HG03060 (cell line): Measurements from ENCODE around the gene TFPI.
"Not testable (repeated sequence)": the region's sequence is repeated elsewhere in the genome, so short reads cannot be mapped to it uniquely, and the experiment has no call there.

Source experiments
- ATAC-seq: cut with Tn5 transposase; IDR thresholded peaks from one replicate; pipeline ENCODE4 v1.9.1; 2021; ENCODE audit warnings: low read depth, moderate number of reproducible peaks; ENCODE audit not compliant: unreplicated experiment

The TFPI gene

DNA sequence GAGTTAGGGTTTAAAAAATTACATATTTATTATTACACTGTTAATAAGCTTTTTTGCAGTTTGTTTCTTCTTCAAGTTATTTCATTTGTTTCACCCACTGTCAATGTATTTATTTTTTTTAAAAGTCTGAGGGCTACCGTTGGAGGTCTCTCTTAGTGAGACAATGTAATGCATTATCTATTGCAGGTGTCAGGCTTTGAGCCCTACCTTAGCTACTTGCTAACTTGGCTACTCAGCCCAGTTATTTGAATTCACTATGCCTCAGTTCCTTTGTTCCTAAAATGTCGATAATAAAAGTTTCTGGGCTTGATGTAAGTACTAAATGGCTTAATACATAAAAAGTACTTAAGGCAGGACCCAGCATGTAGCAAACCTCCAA, 458 bp upstream of the TFPI start:
- ATAC-seq: no peak

DNA sequence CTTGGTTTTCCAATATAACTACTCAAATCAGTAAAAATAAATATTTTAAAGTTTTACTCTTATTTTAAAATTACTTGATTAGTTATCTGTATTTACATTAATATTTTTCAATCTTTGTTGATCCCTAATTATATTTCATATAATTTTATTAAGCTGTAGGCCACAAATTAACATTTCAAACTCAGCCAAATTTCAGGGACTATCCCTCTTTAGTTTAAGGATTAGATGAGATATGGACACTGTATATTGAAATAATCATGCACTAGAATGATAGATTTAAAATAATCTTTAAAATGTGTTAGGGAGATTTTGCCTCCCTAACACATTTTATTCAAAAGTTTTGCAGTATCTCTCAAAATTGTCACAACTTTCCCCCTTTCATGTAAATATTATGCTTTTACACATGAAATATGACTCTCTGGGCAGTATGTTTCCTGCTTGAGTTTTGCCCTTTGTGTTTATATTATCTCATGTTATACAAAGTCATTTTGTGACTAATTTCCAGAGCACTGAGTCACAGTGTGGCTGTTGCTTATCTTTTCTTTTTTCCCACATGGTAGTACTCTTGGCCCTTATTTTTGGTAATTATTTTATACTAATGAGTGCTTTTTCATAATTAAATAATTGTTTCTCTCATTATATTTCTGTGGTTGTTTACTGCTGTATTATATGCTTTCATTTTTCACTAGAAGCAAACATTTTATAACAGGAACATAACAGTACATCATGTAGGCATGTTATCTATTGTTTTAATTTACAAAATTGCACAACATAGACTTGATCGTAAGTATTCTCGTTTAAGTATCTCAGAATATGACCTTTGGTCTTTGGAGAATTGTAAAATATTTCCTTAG, 1.2 kb downstream of the TFPI start:
- ATAC-seq: peak; percentile 66

DNA sequence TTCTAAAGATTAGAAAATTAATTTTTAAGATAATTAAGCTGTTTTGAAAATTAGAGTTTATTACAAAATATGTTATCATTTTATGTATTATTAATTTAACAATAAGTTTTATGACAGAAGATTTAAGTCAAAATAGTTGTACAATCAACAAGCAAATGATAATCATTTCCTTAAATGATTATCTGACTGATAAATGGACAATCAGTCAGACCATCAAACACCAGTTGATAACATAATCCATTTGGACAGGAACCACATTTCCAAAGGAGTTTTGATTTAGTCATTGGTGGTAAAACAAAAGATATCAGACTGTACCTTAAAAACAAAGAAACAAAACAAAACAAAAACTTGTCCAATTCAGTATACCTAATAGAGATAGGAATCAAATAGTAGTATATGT, 1.9 kb downstream of the TFPI start:
- ATAC-seq: no peak

DNA sequence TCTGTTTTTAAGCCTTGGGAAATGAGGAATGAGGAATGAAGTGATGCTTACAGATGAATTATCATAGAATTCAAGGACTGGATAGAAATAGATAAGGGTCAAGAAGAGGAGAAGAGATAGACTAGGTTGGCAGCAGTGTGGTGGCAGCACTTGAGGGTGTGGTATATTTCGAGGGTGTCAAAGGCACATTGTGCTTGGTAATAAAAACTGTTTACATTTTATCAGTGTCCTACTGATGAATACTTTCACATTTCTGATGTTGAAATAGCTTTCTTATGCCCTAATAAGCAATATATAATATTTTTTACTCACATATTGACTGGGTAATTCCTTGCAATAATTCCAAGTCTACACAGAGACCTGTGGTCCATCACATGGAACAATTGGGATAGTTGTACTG, 3.4 kb downstream of the TFPI start:
- no peak for ATAC-seq

DNA sequence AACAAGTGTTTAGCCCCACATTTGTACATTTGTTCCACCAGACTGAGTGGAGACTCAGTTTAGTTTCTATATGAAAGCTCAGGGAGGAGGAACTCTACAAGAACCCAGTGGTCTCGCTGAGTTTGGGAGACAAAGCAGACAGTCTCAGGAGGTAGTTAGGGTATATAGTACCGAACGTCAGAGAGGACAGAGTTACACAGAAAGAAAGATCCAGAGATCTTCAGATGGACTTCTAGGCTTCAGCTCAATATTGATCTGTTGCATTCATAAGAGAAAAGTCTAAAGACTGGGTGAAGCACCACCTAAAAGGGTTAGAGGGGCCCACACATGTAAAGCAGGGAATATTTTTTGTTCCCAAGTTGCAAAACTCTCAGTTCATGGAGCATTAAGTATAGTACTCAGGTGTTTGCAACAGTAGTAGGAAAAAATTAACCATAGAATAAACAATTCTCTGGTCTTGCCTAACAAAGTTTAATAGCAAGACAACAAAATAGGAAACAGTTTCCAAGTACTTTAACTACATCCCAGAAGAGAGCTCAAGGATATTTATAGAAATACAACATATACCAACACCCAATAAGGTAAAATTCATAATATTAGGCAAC, 4.2 kb downstream of the TFPI start:
- ATAC-seq: no peak

DNA sequence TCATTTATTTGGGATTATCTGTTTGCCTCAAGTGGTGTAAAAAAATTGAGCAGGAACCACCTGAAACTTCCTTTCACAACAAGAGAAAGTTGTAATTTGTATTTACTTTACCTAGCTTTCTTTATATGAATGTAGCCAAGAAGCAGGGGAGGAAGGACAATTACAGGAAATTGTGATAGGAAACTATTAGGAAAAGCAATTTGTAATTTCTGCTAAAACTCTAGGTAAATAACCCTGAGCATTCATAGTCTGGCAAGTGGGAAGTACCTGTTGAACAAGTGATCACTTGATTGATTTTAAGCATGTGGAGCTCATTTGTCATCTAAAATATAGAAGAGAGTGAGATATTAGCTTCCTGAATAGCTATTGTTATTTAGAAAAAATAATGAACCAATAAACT, 5.0 kb downstream of the TFPI start:
- no peak for ATAC-seq

DNA sequence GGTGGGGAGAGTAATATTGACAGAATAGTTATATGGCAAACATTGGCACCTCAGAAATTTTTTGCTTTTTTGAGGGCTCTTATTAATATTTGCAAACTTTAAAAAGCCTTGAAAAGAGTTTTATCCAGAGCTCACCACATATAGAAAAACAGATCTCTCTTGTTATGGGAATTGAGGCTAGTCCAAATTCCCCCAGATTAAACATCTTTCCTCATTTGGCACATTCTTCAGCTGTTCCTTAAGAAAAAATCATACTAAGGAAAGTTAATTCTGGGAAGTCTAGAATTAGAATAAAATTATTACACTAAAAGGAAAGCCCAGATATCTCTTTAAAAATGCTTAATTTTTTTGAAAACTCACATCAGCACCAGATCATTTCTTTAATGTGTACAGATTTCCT, 5.6 kb downstream of the TFPI start:
- ATAC-seq: no peak

DNA sequence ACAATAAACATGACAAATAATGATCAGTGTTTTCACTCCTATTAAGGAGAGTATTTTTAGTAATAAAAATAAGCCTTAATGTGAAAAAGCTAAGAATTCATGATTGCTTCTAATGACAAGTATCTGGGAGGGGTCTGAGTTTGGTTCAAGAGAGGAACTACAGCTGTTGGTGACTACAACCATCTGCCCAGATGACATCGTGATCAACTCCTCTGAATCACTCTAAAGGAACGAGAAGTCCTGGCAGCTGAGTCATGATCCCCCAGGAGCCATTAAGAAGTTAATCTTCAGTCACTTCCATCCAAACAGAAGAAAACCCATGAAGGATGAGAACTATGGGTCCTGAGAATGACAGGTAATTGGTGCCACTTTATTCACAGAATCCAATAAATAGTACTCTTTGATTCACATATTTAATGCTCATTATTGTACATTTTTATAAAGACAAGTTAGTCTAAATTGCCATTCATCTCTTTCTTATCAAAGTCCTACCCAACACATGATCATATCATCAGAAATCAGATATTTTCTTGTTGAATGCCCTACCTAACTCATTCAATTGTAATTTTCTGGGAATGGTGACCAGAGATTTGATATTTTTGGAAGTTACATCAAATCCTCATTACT, 6.8 kb downstream of the TFPI start:
- ATAC-seq: no peak

DNA sequence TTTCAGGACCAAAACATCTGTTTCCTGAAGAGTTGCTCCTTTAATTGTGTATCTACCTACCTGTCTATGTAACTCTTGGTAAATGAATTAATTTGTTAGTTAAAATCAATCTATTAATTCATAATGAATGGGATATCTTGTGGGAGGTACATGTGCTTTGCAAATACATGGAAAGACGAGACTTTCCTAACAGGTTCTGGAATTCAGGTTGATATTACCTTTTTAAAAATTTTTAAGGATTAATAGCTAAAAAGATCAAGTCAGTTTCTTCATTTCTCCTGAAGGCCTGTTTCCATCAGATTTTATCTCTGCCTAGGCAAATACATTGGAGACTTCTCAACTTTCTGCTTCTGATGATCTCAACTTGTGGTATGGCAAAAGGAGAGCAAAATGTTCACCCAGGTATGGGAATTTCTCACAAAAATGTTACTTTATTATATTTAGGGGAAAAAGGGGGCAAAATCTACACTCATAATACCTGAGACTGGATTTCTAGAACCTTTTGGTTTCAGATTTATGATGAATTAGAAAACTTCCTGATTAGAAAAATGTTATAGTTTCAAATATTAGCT, 7.4 kb downstream of the TFPI start:
- ATAC-seq: no peak

DNA sequence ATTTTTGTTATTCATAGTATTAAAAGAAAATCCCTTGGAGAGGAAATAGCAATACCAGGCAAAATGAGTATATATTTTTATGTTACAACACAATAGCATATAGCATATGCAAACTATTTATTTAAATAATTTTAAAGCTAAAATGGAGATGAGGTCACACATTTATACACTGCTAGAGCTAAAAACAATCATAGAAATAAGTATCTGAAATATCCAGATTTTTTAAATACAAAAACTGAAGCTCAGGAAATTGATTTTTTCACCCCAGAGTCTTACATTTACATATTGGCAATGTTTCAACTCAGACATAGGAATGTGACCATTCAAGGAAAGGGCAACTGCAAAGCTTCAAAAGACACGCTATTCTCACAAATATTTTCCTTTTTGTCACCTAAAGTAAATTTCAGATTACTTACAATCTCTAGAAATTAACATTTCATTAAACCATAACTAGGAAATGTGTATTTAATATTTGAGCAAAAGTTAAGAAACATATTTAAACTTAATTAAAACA, 8.9 kb downstream of the TFPI start:
- no peak for ATAC-seq

DNA sequence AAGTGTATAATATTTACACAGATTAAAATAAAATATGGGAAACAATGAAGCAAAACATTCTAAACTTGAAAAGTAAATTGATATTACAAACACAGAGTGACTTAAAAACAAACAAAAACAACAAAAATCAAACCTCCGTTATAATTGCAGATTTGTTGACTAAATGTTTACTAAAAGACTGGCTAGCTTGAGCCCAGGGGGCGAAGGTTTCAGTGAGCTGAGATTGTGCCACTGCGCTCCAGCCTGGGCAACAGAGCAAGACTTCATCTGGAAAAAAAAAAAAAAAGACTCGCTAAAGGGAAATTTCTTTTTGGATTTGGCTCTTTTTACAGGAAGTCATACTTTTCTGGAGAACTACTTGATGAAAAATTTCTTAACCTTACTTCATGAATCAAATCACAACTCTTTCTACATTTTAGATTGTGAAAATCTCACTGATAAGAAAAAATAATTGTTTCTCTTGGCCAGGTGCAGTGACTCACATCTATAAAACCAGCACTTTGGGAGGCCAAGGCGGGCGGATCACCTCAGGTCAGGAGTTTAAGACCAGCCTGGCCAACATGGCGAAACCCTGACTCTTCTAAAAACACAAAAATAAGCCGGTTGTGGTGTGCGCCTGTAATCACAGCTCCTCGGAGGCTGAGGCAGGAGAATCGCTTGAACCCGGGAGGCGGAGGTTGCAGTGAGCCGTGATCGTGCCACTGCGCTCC, 9.7 kb downstream of the TFPI start:
- no peak for ATAC-seq

DNA sequence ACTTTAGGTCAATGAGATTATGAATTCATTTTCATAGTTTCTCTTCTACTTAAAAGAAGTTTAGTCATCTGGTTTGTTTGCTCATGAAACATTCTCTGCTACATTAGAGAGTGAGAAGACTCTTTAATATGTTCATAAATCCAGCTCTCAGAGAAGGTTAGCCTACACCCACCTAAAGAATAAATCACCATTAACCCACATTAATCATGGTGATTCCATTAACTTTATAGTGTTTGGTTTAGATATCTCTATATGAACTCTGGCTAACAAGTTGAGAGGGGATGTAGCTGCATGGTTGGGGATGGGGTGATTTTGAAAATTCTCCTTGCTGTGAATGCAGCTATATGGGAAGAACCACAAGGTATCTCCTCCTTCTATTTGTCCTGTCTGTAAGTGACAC, 10.7 kb downstream of the TFPI start:
- ATAC-seq: no peak

DNA sequence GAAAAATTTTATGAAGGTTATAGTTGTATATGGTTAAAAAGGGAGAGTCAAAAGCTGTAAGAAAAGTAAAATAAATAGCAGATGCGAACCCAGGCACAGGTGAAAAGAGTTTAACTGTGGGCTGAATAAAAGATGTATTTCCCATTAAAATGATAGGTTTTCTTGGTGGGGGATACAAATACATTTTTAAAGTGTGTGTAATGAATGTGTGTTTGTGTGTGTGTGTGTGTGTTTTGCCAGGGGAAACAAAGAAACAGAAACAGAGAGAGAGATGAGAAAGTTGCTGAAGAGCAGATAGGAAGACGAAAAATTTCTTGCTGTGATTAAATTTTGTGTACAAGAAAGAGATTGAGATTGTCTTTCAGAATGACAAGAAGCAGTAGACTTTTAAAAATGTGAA, 12.1 kb downstream of the TFPI start:
- ATAC-seq: no peak

DNA sequence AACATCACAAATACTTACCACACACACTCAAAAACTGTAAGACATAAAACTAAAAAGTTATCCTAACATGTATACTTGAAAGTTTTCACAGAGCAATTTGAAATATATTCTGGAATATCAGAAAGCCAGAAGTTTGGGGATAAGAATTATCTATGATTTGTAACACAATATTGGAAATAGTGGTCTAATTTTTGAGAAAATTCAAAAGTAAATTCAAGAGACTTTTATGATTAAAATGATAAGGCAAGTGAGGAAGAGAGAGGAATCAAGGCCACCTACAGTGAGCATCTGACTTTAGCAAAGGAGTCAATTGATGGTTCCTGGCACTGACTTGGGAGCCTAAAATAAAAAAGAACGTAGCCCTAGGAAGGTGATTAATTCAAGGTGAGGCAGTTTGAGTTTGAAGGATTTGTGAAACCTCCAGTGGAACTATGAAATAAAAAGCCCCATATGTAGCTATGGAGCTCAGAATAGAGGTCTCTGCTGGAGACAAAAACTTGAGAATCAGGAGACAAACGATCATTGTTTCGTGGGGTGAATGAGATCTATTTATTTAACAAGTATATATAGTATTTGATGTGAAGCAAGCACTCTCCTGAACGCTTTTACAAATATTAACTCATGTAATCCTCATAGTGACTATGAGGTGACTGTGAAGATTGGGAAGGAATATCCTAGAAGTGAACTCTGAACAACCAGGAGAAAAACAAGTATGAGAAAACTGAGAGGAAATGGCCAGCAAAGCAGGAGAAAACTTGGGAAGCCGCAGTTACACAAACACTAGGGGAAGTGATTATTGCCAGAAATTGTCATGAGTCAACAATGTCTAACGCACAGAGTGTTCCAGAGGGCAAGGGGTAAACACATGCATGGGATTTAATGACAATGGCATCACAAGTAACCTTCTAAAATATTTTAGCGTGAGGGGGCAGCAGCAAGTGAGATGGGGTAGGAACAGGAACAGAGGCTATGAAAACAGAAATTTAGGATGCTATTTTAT, 12.8 kb downstream of the TFPI start:
- ATAC-seq: no peak

DNA sequence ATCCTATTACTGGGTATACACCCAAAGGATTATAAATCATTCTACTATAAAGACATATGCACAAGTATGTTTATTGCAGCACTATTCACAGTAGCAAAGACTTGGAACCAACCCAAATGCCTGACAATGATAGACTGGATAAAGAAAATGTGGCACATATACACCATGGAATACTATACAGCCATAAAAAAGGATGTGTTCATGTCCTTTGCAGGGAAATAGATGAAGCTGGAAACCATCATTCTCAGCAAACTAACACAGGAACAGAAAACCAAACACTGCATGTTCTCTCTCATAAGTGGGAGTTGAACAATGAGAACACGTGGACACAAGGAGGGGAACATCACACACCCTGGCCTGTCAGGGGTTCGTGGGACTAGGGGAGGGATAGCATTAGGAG, 16.0 kb downstream of the TFPI start:
- not testable (repeated sequence) for ATAC-seq

DNA sequence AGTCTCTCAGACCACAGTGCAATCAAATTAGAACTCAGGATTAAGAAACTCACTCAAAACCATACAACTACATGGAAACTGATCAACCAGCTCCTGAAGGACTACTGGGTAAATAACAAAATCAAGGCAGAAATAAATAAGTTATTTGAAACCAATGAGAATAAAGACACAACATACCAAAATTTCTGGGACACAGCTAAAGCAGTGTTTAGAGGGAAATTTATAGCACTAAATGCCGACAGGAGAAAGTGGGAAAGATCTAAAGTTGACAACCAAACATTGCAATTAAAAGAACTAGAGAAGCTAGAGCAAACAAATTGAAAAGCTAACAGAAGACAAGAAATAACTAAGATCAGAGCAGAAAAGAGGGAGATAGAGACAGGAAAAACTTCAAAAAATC, 18.9 kb downstream of the TFPI start:
- ATAC-seq: not testable (repeated sequence)

DNA sequence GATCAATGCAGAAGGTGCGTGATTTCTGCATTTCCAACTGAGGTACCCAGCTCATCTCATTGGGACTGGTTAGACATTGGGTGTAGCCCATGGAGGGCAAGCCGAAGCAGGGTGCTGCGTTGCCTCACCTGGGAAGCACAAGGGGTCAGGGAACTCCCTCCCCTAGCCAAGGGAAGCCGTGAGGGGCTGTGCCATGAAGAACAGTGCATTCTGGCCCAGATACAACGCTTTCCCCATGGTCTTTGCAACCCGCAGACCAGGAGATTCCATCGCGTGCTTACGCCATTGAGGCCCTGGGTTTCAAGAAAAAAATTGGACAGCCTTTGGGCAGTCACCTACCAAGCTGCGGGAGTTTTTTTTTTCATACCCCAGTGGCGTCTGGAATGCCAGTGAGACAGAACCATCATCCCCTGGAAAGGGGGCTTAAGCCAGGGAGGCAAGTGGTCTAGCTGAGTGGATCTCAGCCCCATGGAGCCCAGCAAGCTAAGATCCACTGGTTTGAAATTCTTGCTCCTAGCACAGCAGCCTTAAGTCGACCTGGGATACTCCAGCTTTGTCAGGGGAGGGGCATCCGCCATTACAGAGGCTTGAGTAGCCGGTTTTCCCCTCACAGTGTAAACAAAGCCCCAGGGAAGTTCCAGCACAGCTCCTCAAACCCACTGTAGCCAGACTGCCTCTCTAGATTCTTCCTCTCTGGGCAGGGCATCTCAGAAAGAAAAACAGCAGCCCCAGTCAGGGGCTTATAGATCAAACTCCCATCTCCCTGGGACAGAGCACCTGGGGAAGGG, 21.7 kb downstream of the TFPI start:
- ATAC-seq: no peak

DNA sequence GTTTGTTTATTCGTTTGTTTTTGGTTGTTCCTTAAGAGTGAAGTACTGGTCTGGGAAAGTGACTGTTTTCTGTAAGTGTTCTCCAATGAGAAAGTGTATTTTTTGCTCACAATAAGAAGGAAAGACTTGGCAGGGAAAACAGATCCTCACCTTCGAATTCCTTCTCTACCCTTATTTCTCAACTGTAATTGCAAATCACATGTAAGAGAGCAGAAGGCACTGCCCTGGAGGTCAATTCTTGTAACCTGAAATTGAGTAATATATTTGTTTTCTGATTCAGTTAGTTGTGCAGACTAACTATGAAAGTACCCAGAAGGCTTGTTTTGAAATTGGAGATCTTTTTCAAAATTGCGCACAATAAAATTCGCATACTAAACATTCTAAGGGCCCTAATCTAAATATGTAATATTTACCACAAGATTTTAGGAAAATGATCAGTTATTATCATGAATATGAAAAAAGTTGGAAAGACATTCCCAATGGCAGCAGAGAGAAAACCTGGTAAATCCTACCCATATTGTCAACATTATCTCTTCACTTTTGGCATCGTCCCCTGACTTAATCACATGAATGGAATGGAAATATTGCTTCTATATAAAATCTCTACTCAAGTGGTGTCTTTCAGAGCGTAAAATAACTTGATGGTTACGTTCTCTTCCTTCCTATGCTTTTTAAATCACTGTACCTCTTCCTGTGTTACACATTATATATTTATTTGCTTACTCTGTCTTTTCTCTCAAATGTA, 24.1 kb downstream of the TFPI start:
- no peak for ATAC-seq
